Liver (tissue), 9 donors: ENCODE data around the gene C16orf86. TPM values are rescaled to one million over a fixed set of nuclear protein-coding genes. Genes with fewer than 3 reads are reported as not detected.

Experiments
- DNase-seq: peaks from one replicate; pipeline ENCODE4 v3.0.0-alpha.2; 2017; ENCODE audit warnings: low spot score
- H3K27ac ChIP-seq, 2 donors: one replicate each; pipeline ENCODE4 v1.7.0; 2013; ENCODE audit warnings: inconsistent platforms in 2 of 2, low read length in 2 of 2, control low read depth in 1 of 2, low read depth in 1 of 2, mild to moderate bottlenecking in 1 of 2
- H3K27me3 ChIP-seq, 4 donors: one replicate each; pipeline versions ENCODE4 v1.6.1 to v1.7.0; 2013; ENCODE audit warnings: low read length in 3 of 4, inconsistent platforms in 1 of 4, mild to moderate bottlenecking in 1 of 4, moderate library complexity in 1 of 4; ENCODE audit not compliant: control insufficient read depth in 4 of 4, insufficient read depth in 4 of 4
- H3K36me3 ChIP-seq, 4 donors: one replicate each; pipeline versions ENCODE4 v1.6.1 to v1.7.0; 2013; ENCODE audit warnings: low read length in 3 of 4, mild to moderate bottlenecking in 3 of 4, low read depth in 1 of 4, moderate library complexity in 1 of 4; ENCODE audit not compliant: control insufficient read depth in 4 of 4, insufficient read depth in 3 of 4
- H3K4me1 ChIP-seq, 4 donors: one replicate each; pipeline versions ENCODE4 v1.6.1 to v1.7.0; 2013; ENCODE audit warnings: low read length in 3 of 4, mild to moderate bottlenecking in 3 of 4, moderate library complexity in 1 of 4; ENCODE audit not compliant: control insufficient read depth in 4 of 4, insufficient read depth in 4 of 4
- H3K4me3 ChIP-seq, 3 donors: one replicate each; pipeline versions ENCODE4 v1.6.1 to v1.7.0; 2013; ENCODE audit warnings: low read length in 3 of 3, control low read depth in 1 of 3, low read depth in 1 of 3, mild to moderate bottlenecking in 1 of 3
- H3K9ac ChIP-seq, 2 donors: one replicate each; pipeline ENCODE4 v1.7.0; 2013; ENCODE audit warnings: low read length in 2 of 2, mild to moderate bottlenecking in 2 of 2, moderate library complexity in 2 of 2, control low read depth in 1 of 2, low read depth in 1 of 2
- H3K9me3 ChIP-seq, 4 donors: one replicate each; pipeline versions ENCODE4 v1.6.1 to v1.7.0; 2013; ENCODE audit warnings: low read length in 3 of 4; ENCODE audit not compliant: control insufficient read depth in 4 of 4
- FOXA1 ChIP-seq: IDR thresholded peaks from 2 replicates; pipeline ENCODE4 v1.6.1; 2016; ENCODE audit warnings: antibody characterized with exemption
- FOXA2 ChIP-seq: IDR thresholded peaks from 2 replicates; pipeline ENCODE4 v1.6.1; 2016; ENCODE audit warnings: antibody characterized with exemption
- GABPA ChIP-seq, 2 donors: IDR thresholded peaks in 1 of 2; conservative IDR thresholded peaks in 1 of 2; 2 replicates each; pipeline ENCODE4 v1.6.1; 2016; ENCODE audit warnings: antibody characterized with exemption in 2 of 2, mild to moderate bottlenecking in 1 of 2, moderate library complexity in 1 of 2
- HNF4A ChIP-seq, 2 donors: conservative IDR thresholded peaks; 2 replicates each; pipeline ENCODE4 v1.6.1; 2016; ENCODE audit warnings: antibody characterized with exemption in 2 of 2, mild to moderate bottlenecking in 2 of 2
- HNF4G ChIP-seq: IDR thresholded peaks from 2 replicates; pipeline ENCODE4 v1.6.1; 2016; ENCODE audit warnings: antibody characterized with exemption
- JUND ChIP-seq, 2 donors: IDR thresholded peaks; 2 replicates each; pipeline ENCODE4 v1.6.1; 2016; ENCODE audit warnings: antibody characterized with exemption in 2 of 2
- NR2F2 ChIP-seq: IDR thresholded peaks from 2 replicates; pipeline ENCODE4 v1.6.1; 2016; ENCODE audit warnings: antibody characterized with exemption
- RAD21 ChIP-seq, 2 donors: IDR thresholded peaks; 2 replicates each; pipeline ENCODE4 v1.6.1; 2016; ENCODE audit warnings: antibody characterized with exemption in 2 of 2, mild to moderate bottlenecking in 2 of 2
- RXRA ChIP-seq, 2 donors: IDR thresholded peaks; 2 replicates each; pipeline ENCODE4 v1.6.1; 2017 to 2018; ENCODE audit warnings: antibody characterized with exemption in 2 of 2, mild to moderate bottlenecking in 1 of 2
- SP1 ChIP-seq: IDR thresholded peaks from 2 replicates; pipeline ENCODE4 v1.6.1; 2018; ENCODE audit warnings: antibody characterized with exemption, mild to moderate bottlenecking
- TAF1 ChIP-seq: conservative IDR thresholded peaks from 2 replicates; pipeline ENCODE4 v1.6.1; 2016; ENCODE audit warnings: antibody characterized with exemption, mild to moderate bottlenecking
- YY1 ChIP-seq: IDR thresholded peaks from 2 replicates; pipeline ENCODE4 v1.6.1; 2016; ENCODE audit warnings: antibody characterized with exemption, mild to moderate bottlenecking
- WGBS: extraction: QIAGEN DNeasy Blood & Tissue Kit; methylation state at CpG from one replicate; pipeline ENCODE4 v1.1.7; 2013; 5-methylcytosine and 5-hydroxymethylcytosine counted together
- polyA plus RNA-seq, 2 donors: library from polyadenylated mRNA; stranded (reverse) in 1 of 2; unstranded in 1 of 2; fragments of 200-250 nt in 1 of 2; fragments of >200 nt in 1 of 2; fragmentation: Nextera tagmentation in 1 of 2; extraction: Ambion mirVana in 1 of 2; gene quantifications; one replicate each; pipeline versions ENCODE4 v1.2.1 to v1.2.3, GENCODE V29; 2013 to 2015
- total RNA-seq, 2 donors: library from RNA; depleted of rRNA; stranded (reverse); fragments of >200 nt; gene quantifications; one replicate each; pipeline ENCODE4 v1.2.3, GENCODE V29; 2014
- TF ChIP-seq, protein P1 (sequence below): fragments of 150-350 bp; IDR thresholded peaks from 2 replicates; pipeline ENCODE4 v1.5.1; 2017; ENCODE audit warnings: improper control_type of control experiment, low read depth, low read length; ENCODE audit not compliant: missing input control
- TF ChIP-seq, protein P2 (sequence below): IDR thresholded peaks from 2 replicates; pipeline ENCODE4 v1.6.1; 2016; ENCODE audit warnings: antibody characterized with exemption, mild to moderate bottlenecking
- TF ChIP-seq, protein P3 (sequence below): IDR thresholded peaks from 2 replicates; pipeline ENCODE4 v1.6.1; 2016; ENCODE audit warnings: antibody characterized with exemption
- TF ChIP-seq, protein P4 (sequence below): IDR thresholded peaks from 2 replicates; pipeline ENCODE4 v1.6.1; 2016; ENCODE audit warnings: antibody characterized with exemption
- donor health status: healthy.
- donor health status: healthy.
- donor health status: healthy.
- donor health status: healthy.
- donor health status: healthy.

The C16orf86 gene
- total and polyA plus RNA-seq, 4 donors = 1.2 to 2.6 (median 2.1) TPM

DNA sequence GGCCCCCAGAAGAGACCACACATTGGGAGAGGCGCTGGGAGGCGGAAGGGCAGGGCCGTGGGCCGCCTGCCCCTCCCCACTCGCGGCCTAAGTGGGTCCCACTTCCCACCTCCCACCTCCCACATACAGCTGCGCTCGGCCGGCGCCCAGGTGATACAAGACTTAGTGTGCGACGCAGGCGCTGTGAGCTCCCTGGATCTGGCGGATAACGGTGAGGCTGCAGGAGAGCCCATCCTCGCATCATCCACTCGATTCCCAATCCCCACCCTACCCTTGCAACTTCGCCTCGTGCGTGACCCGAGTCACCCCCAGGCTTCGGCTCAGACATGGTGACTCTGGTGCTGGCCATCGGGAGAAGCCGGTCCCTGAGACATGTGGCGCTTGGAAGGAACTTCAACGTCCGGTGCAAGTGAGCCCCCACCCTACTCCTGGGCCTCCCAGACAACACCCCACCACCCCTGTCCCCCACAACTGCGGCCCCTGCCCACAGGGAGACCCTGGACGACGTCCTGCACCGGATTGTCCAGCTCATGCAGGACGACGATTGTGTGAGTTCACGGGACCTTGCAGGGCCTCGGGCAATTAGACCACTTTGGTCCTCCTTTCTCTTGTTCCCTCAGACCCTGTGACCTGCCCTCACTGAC is 17.7 kb upstream of the C16orf86 start (continued):
- TF ChIP-seq, protein P1, sequence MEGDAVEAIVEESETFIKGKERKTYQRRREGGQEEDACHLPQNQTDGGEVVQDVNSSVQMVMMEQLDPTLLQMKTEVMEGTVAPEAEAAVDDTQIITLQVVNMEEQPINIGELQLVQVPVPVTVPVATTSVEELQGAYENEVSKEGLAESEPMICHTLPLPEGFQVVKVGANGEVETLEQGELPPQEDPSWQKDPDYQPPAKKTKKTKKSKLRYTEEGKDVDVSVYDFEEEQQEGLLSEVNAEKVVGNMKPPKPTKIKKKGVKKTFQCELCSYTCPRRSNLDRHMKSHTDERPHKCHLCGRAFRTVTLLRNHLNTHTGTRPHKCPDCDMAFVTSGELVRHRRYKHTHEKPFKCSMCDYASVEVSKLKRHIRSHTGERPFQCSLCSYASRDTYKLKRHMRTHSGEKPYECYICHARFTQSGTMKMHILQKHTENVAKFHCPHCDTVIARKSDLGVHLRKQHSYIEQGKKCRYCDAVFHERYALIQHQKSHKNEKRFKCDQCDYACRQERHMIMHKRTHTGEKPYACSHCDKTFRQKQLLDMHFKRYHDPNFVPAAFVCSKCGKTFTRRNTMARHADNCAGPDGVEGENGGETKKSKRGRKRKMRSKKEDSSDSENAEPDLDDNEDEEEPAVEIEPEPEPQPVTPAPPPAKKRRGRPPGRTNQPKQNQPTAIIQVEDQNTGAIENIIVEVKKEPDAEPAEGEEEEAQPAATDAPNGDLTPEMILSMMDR = no peak
- TF ChIP-seq RAD21 (IDR thresholded peaks at IDR 0.05) (no peak), NR2F2 (no peak), FOXA1 (no peak), TAF1 (no peak), HNF4A (conservative IDR thresholded peaks at IDR 0.05) (no peak), YY1 (no peak), GABPA (IDR thresholded peaks at IDR 0.05 in 1 of 2, conservative IDR thresholded peaks at IDR 0.05 in 1 of 2) (no peak)
- TF ChIP-seq, protein P2, sequence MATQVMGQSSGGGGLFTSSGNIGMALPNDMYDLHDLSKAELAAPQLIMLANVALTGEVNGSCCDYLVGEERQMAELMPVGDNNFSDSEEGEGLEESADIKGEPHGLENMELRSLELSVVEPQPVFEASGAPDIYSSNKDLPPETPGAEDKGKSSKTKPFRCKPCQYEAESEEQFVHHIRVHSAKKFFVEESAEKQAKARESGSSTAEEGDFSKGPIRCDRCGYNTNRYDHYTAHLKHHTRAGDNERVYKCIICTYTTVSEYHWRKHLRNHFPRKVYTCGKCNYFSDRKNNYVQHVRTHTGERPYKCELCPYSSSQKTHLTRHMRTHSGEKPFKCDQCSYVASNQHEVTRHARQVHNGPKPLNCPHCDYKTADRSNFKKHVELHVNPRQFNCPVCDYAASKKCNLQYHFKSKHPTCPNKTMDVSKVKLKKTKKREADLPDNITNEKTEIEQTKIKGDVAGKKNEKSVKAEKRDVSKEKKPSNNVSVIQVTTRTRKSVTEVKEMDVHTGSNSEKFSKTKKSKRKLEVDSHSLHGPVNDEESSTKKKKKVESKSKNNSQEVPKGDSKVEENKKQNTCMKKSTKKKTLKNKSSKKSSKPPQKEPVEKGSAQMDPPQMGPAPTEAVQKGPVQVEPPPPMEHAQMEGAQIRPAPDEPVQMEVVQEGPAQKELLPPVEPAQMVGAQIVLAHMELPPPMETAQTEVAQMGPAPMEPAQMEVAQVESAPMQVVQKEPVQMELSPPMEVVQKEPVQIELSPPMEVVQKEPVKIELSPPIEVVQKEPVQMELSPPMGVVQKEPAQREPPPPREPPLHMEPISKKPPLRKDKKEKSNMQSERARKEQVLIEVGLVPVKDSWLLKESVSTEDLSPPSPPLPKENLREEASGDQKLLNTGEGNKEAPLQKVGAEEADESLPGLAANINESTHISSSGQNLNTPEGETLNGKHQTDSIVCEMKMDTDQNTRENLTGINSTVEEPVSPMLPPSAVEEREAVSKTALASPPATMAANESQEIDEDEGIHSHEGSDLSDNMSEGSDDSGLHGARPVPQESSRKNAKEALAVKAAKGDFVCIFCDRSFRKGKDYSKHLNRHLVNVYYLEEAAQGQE = no peak
- TF ChIP-seq, protein P3, sequence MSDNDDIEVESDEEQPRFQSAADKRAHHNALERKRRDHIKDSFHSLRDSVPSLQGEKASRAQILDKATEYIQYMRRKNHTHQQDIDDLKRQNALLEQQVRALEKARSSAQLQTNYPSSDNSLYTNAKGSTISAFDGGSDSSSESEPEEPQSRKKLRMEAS = no peak

DNA sequence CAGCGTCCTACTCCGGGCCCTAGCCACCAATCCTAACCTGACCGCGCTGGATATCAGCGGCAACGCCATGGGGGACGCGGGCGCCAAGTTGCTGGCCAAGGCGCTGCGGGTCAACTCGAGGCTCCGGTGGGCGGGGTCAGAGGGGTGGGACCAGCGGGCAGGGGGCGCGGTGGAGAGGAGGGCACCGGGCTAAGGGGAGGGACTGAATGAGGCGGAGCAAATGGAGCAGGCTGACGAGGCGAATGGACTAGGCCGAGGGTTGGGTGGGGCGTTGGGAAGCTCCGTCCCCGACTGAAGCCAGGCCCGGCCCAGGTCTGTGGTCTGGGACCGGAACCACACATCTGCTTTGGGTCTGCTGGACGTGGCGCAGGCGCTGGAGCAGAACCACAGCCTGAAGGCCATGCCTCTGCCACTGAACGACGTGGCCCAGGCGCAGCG is 17.1 kb upstream of the C16orf86 start:
- Histone ChIP-seq H3K9ac (no peak overlapping the region), H3K9me3 (no peaks in the 10 kb centered on the region), H3K4me3 (no peak overlapping the region), H3K27ac (no peak overlapping the region), H3K36me3 (no peaks in the 10 kb centered on the region), H3K4me1 (peaks cover 3 to 20% (median 11%) of the 10 kb centered on the region in 4 donors), H3K27me3 (no peaks in the 10 kb centered on the region)
- TF ChIP-seq GABPA (IDR thresholded peaks at IDR 0.05 in 1 of 2, conservative IDR thresholded peaks at IDR 0.05 in 1 of 2) (no peak), YY1 (no peak)
- no peak for DNase-seq
- WGBS = 26% methylated on average over 34 of the region's 34 CpGs

DNA sequence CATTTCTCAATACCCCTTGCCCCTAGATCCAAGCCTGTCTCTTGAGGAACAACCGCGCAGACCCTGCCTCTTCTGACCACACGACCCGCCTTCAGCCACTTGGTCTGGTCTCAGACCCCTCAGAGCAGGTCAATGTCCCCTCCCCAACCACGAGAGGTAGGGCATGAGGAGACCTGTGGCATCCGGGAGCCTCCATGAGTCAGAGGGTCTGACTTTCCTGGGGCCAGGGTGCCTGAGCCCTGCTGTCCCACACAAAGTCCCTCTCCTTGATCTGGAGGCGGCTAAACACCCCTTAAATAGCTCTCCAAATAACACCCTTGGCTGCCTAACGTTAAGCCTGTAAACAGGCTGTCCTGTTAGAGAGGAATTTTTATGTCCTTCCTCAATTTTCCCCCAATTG is 16.6 kb upstream of the C16orf86 start:
- WGBS = 68% methylated on average over 8 of the region's 8 CpGs
- Histone ChIP-seq H3K9me3 (no peaks in the 10 kb centered on the region), H3K27ac (no peak overlapping the region), H3K36me3 (no peaks in the 10 kb centered on the region), H3K4me1 (peaks cover 3 to 20% (median 10%) of the 10 kb centered on the region in 4 donors), H3K27me3 (no peaks in the 10 kb centered on the region), H3K9ac (no peak overlapping the region), H3K4me3 (no peak overlapping the region)
- DNase-seq = no peak
- no peak for TF ChIP-seq RXRA (IDR thresholded peaks at IDR 0.05)
- TF ChIP-seq, protein P4, sequence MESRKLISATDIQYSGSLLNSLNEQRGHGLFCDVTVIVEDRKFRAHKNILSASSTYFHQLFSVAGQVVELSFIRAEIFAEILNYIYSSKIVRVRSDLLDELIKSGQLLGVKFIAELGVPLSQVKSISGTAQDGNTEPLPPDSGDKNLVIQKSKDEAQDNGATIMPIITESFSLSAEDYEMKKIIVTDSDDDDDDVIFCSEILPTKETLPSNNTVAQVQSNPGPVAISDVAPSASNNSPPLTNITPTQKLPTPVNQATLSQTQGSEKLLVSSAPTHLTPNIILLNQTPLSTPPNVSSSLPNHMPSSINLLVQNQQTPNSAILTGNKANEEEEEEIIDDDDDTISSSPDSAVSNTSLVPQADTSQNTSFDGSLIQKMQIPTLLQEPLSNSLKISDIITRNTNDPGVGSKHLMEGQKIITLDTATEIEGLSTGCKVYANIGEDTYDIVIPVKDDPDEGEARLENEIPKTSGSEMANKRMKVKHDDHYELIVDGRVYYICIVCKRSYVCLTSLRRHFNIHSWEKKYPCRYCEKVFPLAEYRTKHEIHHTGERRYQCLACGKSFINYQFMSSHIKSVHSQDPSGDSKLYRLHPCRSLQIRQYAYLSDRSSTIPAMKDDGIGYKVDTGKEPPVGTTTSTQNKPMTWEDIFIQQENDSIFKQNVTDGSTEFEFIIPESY = no peak
- TF ChIP-seq TAF1 = no peak
- no peak for TF ChIP-seq NR2F2
- no peak for TF ChIP-seq HNF4G
- TF ChIP-seq, protein P1 = no peak
- TF ChIP-seq SP1 = no peak
- TF ChIP-seq FOXA1 = no peak
- TF ChIP-seq, protein P2 = no peak
- no peak for TF ChIP-seq FOXA2
- TF ChIP-seq JUND (IDR thresholded peaks at IDR 0.05) = no peak
